H1 (cell line): Measurements from ENCODE around the gene CENPA.

Source experiments
- CEBPB ChIP-seq: IDR thresholded peaks from 2 replicates; pipeline ENCODE4 v1.6.1; 2012; ENCODE audit warnings: low read depth, low read length
- CTBP2 ChIP-seq: IDR thresholded peaks from 2 replicates; pipeline ENCODE4 v1.7.0; 2011; ENCODE audit warnings: borderline replicate concordance, mild to moderate bottlenecking, moderate library complexity, mixed read lengths, low read length; ENCODE audit not compliant: insufficient read depth, insufficient read length
- SRF ChIP-seq: IDR thresholded peaks from 2 replicates; pipeline ENCODE4 v1.6.1; 2011; ENCODE audit warnings: mild to moderate bottlenecking, low read depth, low read length, moderate library complexity
- TAF1 ChIP-seq: IDR thresholded peaks from 2 replicates; pipeline ENCODE4 v1.6.1; 2011; ENCODE audit warnings: mild to moderate bottlenecking, low read depth, low read length
- TCF12 ChIP-seq: IDR thresholded peaks from 2 replicates; pipeline ENCODE4 v1.6.1; 2011; ENCODE audit warnings: low read depth, mild to moderate bottlenecking, low read length
- TF ChIP-seq, protein P1 (sequence below), 3 experiments: IDR thresholded peaks; 1 replicate in 2 of 3; 2 replicates in 1 of 3; pipeline versions ENCODE4 v1.5.1 to v1.6.1; 2011; ENCODE audit warnings: low read length in 3 of 3, mild to moderate bottlenecking in 3 of 3, inconsistent platforms in 2 of 3, low read depth in 1 of 3, moderate library complexity in 1 of 3; ENCODE audit not compliant: insufficient read depth in 1 of 3; ENCODE audit errors: control extremely low read depth in 1 of 3

DNA sequence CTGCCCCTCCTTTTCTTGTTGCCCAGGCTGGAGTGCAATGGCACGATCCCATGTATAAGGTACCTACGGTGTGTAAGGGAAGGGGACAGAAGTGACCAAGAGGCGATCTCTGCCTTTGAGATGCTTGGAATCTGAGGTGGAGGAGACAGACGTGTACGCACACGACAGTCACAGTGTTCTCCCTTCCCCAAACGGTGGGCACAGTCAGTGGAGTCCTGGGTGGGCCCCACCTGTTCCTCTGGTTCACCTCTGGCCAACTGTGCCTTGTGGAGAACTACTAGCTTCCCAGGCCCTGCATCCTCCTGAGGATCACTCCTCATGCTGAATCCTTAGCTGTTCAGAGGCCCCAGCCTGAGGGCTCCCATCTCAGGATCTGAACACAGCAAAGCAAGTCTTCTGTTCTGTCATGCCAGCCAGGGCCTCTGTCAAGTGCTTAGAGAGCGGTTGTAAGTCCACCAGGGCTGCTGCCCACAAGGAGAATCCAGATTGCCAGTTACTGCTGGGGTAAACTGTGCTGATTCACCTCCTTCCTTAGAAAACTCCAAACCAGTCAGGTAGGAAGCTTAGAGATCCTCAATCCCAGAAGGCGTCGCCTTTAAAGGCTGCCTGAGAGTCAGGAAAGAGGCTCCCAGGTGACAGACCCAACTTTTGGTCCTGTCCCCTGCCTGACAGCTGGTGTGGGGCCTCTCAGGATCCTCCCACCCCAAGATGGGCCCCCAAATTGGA, 20.2 kb upstream of the CENPA start:
- no peak for TF ChIP-seq CEBPB
- TF ChIP-seq TAF1: no peak
- TF ChIP-seq, protein P1, sequence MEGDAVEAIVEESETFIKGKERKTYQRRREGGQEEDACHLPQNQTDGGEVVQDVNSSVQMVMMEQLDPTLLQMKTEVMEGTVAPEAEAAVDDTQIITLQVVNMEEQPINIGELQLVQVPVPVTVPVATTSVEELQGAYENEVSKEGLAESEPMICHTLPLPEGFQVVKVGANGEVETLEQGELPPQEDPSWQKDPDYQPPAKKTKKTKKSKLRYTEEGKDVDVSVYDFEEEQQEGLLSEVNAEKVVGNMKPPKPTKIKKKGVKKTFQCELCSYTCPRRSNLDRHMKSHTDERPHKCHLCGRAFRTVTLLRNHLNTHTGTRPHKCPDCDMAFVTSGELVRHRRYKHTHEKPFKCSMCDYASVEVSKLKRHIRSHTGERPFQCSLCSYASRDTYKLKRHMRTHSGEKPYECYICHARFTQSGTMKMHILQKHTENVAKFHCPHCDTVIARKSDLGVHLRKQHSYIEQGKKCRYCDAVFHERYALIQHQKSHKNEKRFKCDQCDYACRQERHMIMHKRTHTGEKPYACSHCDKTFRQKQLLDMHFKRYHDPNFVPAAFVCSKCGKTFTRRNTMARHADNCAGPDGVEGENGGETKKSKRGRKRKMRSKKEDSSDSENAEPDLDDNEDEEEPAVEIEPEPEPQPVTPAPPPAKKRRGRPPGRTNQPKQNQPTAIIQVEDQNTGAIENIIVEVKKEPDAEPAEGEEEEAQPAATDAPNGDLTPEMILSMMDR (IDR thresholded peaks at IDR 0.05; ENCODE audit: control extremely low read depth in 1 of 3, insufficient read depth in 1 of 3, low read depth in 1 of 3, low read length in 3 of 3): no peak
- no peak for TF ChIP-seq CTBP2
- TF ChIP-seq TCF12: no peak
- TF ChIP-seq SRF: no peak
